IMR-90 (cell line): ENCODE data around the gene PDCD1. TPM values are rescaled to one million over a fixed set of nuclear protein-coding genes. Genes with fewer than 3 reads are reported as not detected.

ENCODE experiments used
- ATAC-seq: fragments of 200-7000 bp; cut with Tn5 transposase; 2 replicates; pipeline ENCODE4 v1.9.1; 2020; ENCODE audit warnings: low read depth, mild to moderate bottlenecking, moderate library complexity
- BruUV-seq: library from RNA; stranded (reverse); fragments of 400-500 nt; replicated peaks from 2 replicates; lab custom pipeline; 2021; lab: Mats Ljungman, UMichigan
- CTCF ChIA-PET: fragments of 300-600 bp; formaldehyde crosslinking; extraction: SDS; loops from one replicate; lab custom pipeline; 2021; ENCODE audit warnings: antibody characterized with exemption; lab: Yijun Ruan, JAX
- POLR2A ChIA-PET: fragments of 300-600 bp; sonication (Branson Sonifier 250); formaldehyde crosslinking; loops from one replicate; lab custom pipeline; 2022; ENCODE audit warnings: antibody characterized with exemption; ENCODE audit not compliant: unreplicated experiment; lab: Charles Lee
- DNase-seq: peaks from one replicate; pipeline ENCODE4 v3.0.0; 2013
- H2AFZ ChIP-seq: replicated peaks from 2 replicates; pipeline ENCODE3; 2013; ENCODE audit warnings: low read length, mild to moderate bottlenecking; ENCODE audit not compliant: poor library complexity
- H2AK5ac ChIP-seq: 2 replicates; pipeline ENCODE4 v1.6.1; 2013; ENCODE audit warnings: low read depth, low read length, inconsistent platforms
- H2AK9ac ChIP-seq: replicated peaks from 2 replicates; pipeline ENCODE3; 2013; ENCODE audit warnings: mild to moderate bottlenecking, low read depth, low read length, moderate library complexity; ENCODE audit not compliant: poor library complexity
- H2BK120ac ChIP-seq: 2 replicates; pipeline ENCODE4 v1.6.1; 2013; ENCODE audit warnings: low read depth, low read length, inconsistent platforms
- H2BK15ac ChIP-seq: 3 replicates; pipeline ENCODE4 v1.6.1; 2013; ENCODE audit warnings: low read depth, low read length, inconsistent platforms
- H2BK20ac ChIP-seq: 2 replicates; pipeline ENCODE4 v1.6.1; 2013; ENCODE audit warnings: low read depth, mild to moderate bottlenecking, inconsistent platforms, low read length, moderate library complexity
- H2BK5ac ChIP-seq: 2 replicates; pipeline ENCODE4 v1.6.1; 2013; ENCODE audit warnings: mild to moderate bottlenecking, low read depth, low read length, inconsistent platforms; ENCODE audit not compliant: poor library complexity, severe bottlenecking
- H3K14ac ChIP-seq: replicated peaks from 2 replicates; pipeline ENCODE4 v1.6.1; 2013; ENCODE audit warnings: low read depth, low read length, inconsistent platforms
- H3K18ac ChIP-seq: 2 replicates; pipeline ENCODE4 v1.6.1; 2013; ENCODE audit warnings: low read depth, low read length, control low read depth
- H3K23ac ChIP-seq: 2 replicates; pipeline ENCODE4 v1.6.1; 2013; ENCODE audit warnings: low read depth, low read length, inconsistent platforms
- H3K27ac ChIP-seq: 2 replicates; pipeline ENCODE4 v1.5.1; 2013; ENCODE audit warnings: mild to moderate bottlenecking, control low read depth, low read length; ENCODE audit not compliant: insufficient read depth
- H3K27me3 ChIP-seq: 2 replicates; pipeline ENCODE4 v1.6.1; 2013; ENCODE audit warnings: low read length; ENCODE audit not compliant: control insufficient read depth, insufficient read depth
- H3K36me3 ChIP-seq: 2 replicates; pipeline ENCODE4 v1.6.1; 2013; ENCODE audit warnings: low read length, mixed read lengths; ENCODE audit not compliant: control insufficient read depth, insufficient read depth
- H3K4ac ChIP-seq: 2 replicates; pipeline ENCODE4 v1.6.1; 2013; ENCODE audit warnings: low read depth, low read length, inconsistent platforms
- H3K4me1 ChIP-seq: 2 replicates; pipeline ENCODE4 v1.6.1; 2013; ENCODE audit warnings: low read length, mixed read lengths; ENCODE audit not compliant: control insufficient read depth, insufficient read depth
- H3K4me2 ChIP-seq: 2 replicates; pipeline ENCODE4 v1.6.1; 2013; ENCODE audit warnings: low read depth, mild to moderate bottlenecking, control low read depth, low read length, moderate library complexity
- H3K4me3 ChIP-seq: 2 replicates; pipeline ENCODE4 v1.5.1; 2013; ENCODE audit warnings: low read depth, mild to moderate bottlenecking, control low read depth, low read length, moderate library complexity; ENCODE audit not compliant: insufficient read depth
- H3K56ac ChIP-seq: 2 replicates; pipeline ENCODE4 v1.6.1; 2013; ENCODE audit warnings: low read length, inconsistent platforms; ENCODE audit not compliant: insufficient read depth; ENCODE audit errors: extremely low read depth
- H3K79me1 ChIP-seq, 2 experiments: 2 replicates each; pipeline ENCODE4 v1.6.1; 2013; ENCODE audit warnings: low read length in 2 of 2, inconsistent platforms in 1 of 2, low read depth in 1 of 2
- H3K9ac ChIP-seq: 2 replicates; pipeline ENCODE4 v1.6.1; 2013; ENCODE audit warnings: low read depth, low read length, control low read depth
- H3K9me1 ChIP-seq: 2 replicates; pipeline ENCODE4 v1.6.1; 2013; ENCODE audit warnings: low read length, inconsistent platforms; ENCODE audit not compliant: insufficient read depth
- H3K9me3 ChIP-seq: 2 replicates; pipeline ENCODE4 v1.6.1; 2013; ENCODE audit warnings: low read length; ENCODE audit not compliant: control insufficient read depth, insufficient read depth
- H4K20me1 ChIP-seq: 2 replicates; pipeline ENCODE4 v1.6.1; 2013; ENCODE audit warnings: low read length, inconsistent platforms; ENCODE audit not compliant: insufficient read depth
- H4K5ac ChIP-seq: 2 replicates; pipeline ENCODE4 v1.6.1; 2013; ENCODE audit warnings: mild to moderate bottlenecking, low read depth, low read length, control low read depth
- H4K8ac ChIP-seq, 2 experiments: 2 replicates each; pipeline ENCODE4 v1.6.1; 2013; ENCODE audit warnings: low read depth in 2 of 2, low read length in 2 of 2, control low read depth in 1 of 2, inconsistent platforms in 1 of 2
- H4K91ac ChIP-seq: 2 replicates; pipeline ENCODE4 v1.6.1; 2013; ENCODE audit warnings: low read depth, low read length, inconsistent platforms; ENCODE audit not compliant: insufficient read depth
- BHLHE40 ChIP-seq: fragments of 150-350 bp; IDR thresholded peaks from 2 replicates; pipeline ENCODE4 v1.6.1; 2016; ENCODE audit warnings: mild to moderate bottlenecking, low read depth, low read length
- CEBPB ChIP-seq: IDR thresholded peaks from 2 replicates; pipeline ENCODE4 v1.6.1; 2012; ENCODE audit warnings: low read depth, low read length, improper control_type of control experiment
- CHD1 ChIP-seq: IDR thresholded peaks from 2 replicates; pipeline ENCODE4 v1.6.1; 2012; ENCODE audit warnings: low read depth, low read length, improper control_type of control experiment
- CTCF ChIP-seq: conservative IDR thresholded peaks from 2 replicates; pipeline ENCODE4 v1.5.1; 2012; ENCODE audit warnings: mild to moderate bottlenecking, low read depth, low read length, improper control_type of control experiment
- ELK1 ChIP-seq: fragments of 150-350 bp; IDR thresholded peaks from 2 replicates; pipeline ENCODE4 v1.6.1; 2016; ENCODE audit warnings: low read depth, mild to moderate bottlenecking, low read length, moderate library complexity, borderline replicate concordance
- FOS ChIP-seq: fragments of 150-350 bp; IDR thresholded peaks from 2 replicates; pipeline ENCODE4 v1.6.1; 2016; ENCODE audit warnings: low read depth, low read length
- MAFK ChIP-seq: IDR thresholded peaks from 2 replicates; pipeline ENCODE4 v1.6.1; 2012; ENCODE audit warnings: low read depth, low read length, improper control_type of control experiment
- MAZ ChIP-seq: IDR thresholded peaks from 2 replicates; pipeline ENCODE4 v1.6.1; 2012; ENCODE audit warnings: low read depth, mild to moderate bottlenecking, low read length, improper control_type of control experiment, moderate library complexity, borderline replicate concordance
- MXI1 ChIP-seq: IDR thresholded peaks from 2 replicates; pipeline ENCODE4 v1.6.1; 2012; ENCODE audit warnings: low read depth, mild to moderate bottlenecking, low read length, moderate library complexity, borderline replicate concordance
- NFE2L2 ChIP-seq: fragments of 150-350 bp; IDR thresholded peaks from 2 replicates; pipeline ENCODE4 v1.6.1; 2016; ENCODE audit warnings: low read depth, mild to moderate bottlenecking, low read length
- POLR2A ChIP-seq: IDR thresholded peaks from 2 replicates; pipeline ENCODE4 v1.6.1; 2012; ENCODE audit warnings: mild to moderate bottlenecking, low read depth, low read length
- RAD21 ChIP-seq: IDR thresholded peaks from 2 replicates; pipeline ENCODE4 v1.6.1; 2012; ENCODE audit warnings: low read length, improper control_type of control experiment
- RCOR1 ChIP-seq: IDR thresholded peaks from 2 replicates; pipeline ENCODE4 v1.6.1; 2012; ENCODE audit warnings: mild to moderate bottlenecking, low read length, improper control_type of control experiment; ENCODE audit not compliant: insufficient replicate concordance
- RFX5 ChIP-seq: IDR thresholded peaks from 2 replicates; pipeline ENCODE4 v1.8.0; 2012; ENCODE audit warnings: low read depth, mild to moderate bottlenecking, low read length, moderate library complexity
- SMC3 ChIP-seq: fragments of 150-350 bp; IDR thresholded peaks from 2 replicates; pipeline ENCODE4 v1.6.1; 2016; ENCODE audit warnings: low read depth, mild to moderate bottlenecking, antibody characterized with exemption, low read length, moderate library complexity
- USF2 ChIP-seq: fragments of 150-350 bp; IDR thresholded peaks from 2 replicates; pipeline ENCODE4 v1.6.1; 2017; ENCODE audit warnings: mild to moderate bottlenecking, antibody characterized with exemption, low read length, low read depth
- WGBS, 2 experiments: methylation state at CpG; one replicate each; pipeline versions ENCODE4 v1.1.5 to v1.1.7; 2013; ENCODE audit warnings: missing lambda C conversion rate in 2 of 2; ENCODE audit not compliant: insufficient read length in 1 of 2; ENCODE audit errors: extremely low coverage in 2 of 2; 5-methylcytosine and 5-hydroxymethylcytosine counted together
- dilution Hi-C: fragments of 300-500 bp; cut with HindIII; formaldehyde crosslinking; loops from one replicate; pipeline ENCODE4 v1.14.3; 2018; ENCODE audit warnings: low sequenced_read_pairs; ENCODE audit not compliant: unreplicated experiment
- in situ Hi-C: fragments of 300-500 bp; cut with MboI; formaldehyde crosslinking; loops from 3 replicates; pipeline ENCODE4 v1.14.3; 2019; ENCODE audit warnings: low sequenced_read_pairs, inconsistent platforms, mixed read lengths
- intact Hi-C: fragments of 100-400 bp; cut with micrococcal nuclease; formaldehyde crosslinking; loops from 2 replicates; pipeline ENCODE4 v1.10.0; 2022
- polyA plus RNA-seq, 3 experiments: library from polyadenylated mRNA; depleted of rRNA; stranded (reverse); fragments of >200 nt; gene quantifications; 2 replicates each; pipeline ENCODE4 v1.2.3, GENCODE V29; 2012; ENCODE audit warnings: low replicate concordance in 1 of 3
- total RNA-seq: library from RNA; depleted of rRNA; stranded (reverse); fragments of >200 nt; gene quantifications from 2 replicates; pipeline ENCODE4 v1.2.3, GENCODE V29; 2012

PDCD1 gene
- total and polyA plus RNA-seq, 2 of the 4 experiments (the other 2 are of a cell fraction) = not detected

- DNase-seq = no peak
- Histone ChIP-seq H3K4me3 (no peak overlapping the region), H3K27ac (no peak overlapping the region), H3K4ac (no peak overlapping the region), H2BK15ac (no peak overlapping the region), H4K91ac (no peak overlapping the region), H3K79me1 (no peaks in the 10 kb centered on the region), H3K56ac (no peak overlapping the region), H3K23ac (no peak overlapping the region), H2AK9ac (no peak overlapping the region), H2AFZ (no peak overlapping the region), H2BK120ac (no peak overlapping the region), H4K20me1 (no peaks in the 10 kb centered on the region), H4K8ac (no peak overlapping the region), H3K9me1 (no peaks in the 10 kb centered on the region), H3K27me3 (peaks cover 2% of the 10 kb centered on the region; the same call in 1 of the 2 replicates), H3K36me3 (no peaks in the 10 kb centered on the region), H2BK5ac (no peak overlapping the region), H3K18ac (no peak overlapping the region), H3K4me2 (no peak overlapping the region), H2AK5ac (no peak overlapping the region), H3K4me1 (peaks cover 3% of the 10 kb centered on the region), H2BK20ac (no peak overlapping the region), H3K9ac (no peak overlapping the region), H4K5ac (no peak overlapping the region), H3K9me3 (no peaks in the 10 kb centered on the region), H3K14ac (no peak overlapping the region)
- CTCF ChIA-PET = no interaction called here
- no peak for ATAC-seq
- POLR2A ChIA-PET = no interaction called here
- TF ChIP-seq CTCF (no peak), CEBPB (no peak), MAFK (no peak), CHD1 (no peak), ELK1 (no peak), FOS (no peak), RAD21 (no peak), USF2 (no peak), SMC3 (no peak), NFE2L2 (no peak), POLR2A (no peak), MAZ (no peak), BHLHE40 (no peak), RFX5 (no peak), MXI1 (no peak), RCOR1 (no peak)
- 83% methylated on average over 2 of the region's 20 CpGs; no CpG with 5 or more reads in 1 of the 2 experiments for WGBS, 2 experiments
- BruUV-seq = no TSS peak
- dilution Hi-C loops = no loop called here
- intact Hi-C loops = no loop called here
- in situ Hi-C loops = no loop called here
Observed at GRCh38 chr2:241855888-241856422, 2.7 kb downstream of the PDCD1 start.
